ENCODE data around the gene PLD3. TPM values are rescaled to one million over a fixed set of nuclear protein-coding genes. Genes with fewer than 3 reads are reported as not detected.
A peak's percentile ranks its signal among the peaks of the same experiment; 100 is the strongest.

PLD3 gene
- total and polyA plus RNA-seq, 2 donors (not counting 3 experiments of a cell fraction or from before 2014, with no cell fraction given) = 166 to 479 TPM

- ChIA-PET CTCF (interaction anchor here (0.5 to 2.4 kb wide), 77 partner anchors 9 to 1979 kb away, joined by 3 to 35 read pairs (median 5); partner anchors contain the start of genes AKT2, BLVRB, C19orf47 and MAP3K10), POLR2A (interaction anchor here (1.1 to 1.2 kb wide), 2 partner anchors 115 to 120 kb away, joined by 4 to 6 read pairs; partner anchors contain the start of gene SERTAD1)
- Histone ChIP-seq H3K9ac (replicated peaks; ENCODE audit: extremely low read depth, insufficient read depth, low read length) (no peak overlapping the region), H3K4me2 (ENCODE audit: insufficient read depth, low read length) (no peak overlapping the region), H3K9me1 (replicated peaks; ENCODE audit: control insufficient read depth, extremely low read depth, insufficient read depth, low read length) (no peaks in the 10 kb centered on the region), H3K9me3 (replicated peaks; ENCODE audit: control insufficient read depth, insufficient read depth, low read length) (no peaks in the 10 kb centered on the region), H3K27ac (ENCODE audit: insufficient read depth, low read depth, low read length) (no peak overlapping the region), H3K27me3 (ENCODE audit: control insufficient read depth in 2 of 2, insufficient read depth in 2 of 2, low read length in 2 of 2) (no peaks in the 10 kb centered on the region), H3K36me3 (ENCODE audit: control insufficient read depth in 2 of 2, extremely low read depth in 1 of 2, insufficient read depth in 2 of 2, low read length in 2 of 2) (no peaks in the 10 kb centered on the region), H3K4me3 (replicated peaks in 1 of 3; ENCODE audit: insufficient read depth in 1 of 3, low read depth in 1 of 3, low read length in 3 of 3) (no peak overlapping the region), H2AFZ (ENCODE audit: low read depth, low read length) (no peak overlapping the region), H3K4me1 (ENCODE audit: control insufficient read depth, extremely low read depth, insufficient read depth, low read length) (no peaks in the 10 kb centered on the region), H4K20me1 (replicated peaks; ENCODE audit: control insufficient read depth, extremely low read depth, insufficient read depth, low read length) (no peaks in the 10 kb centered on the region), H3K79me2 (ENCODE audit: control insufficient read depth, insufficient read depth, low read length) (no peaks in the 10 kb centered on the region)
- BruUV-seq (replicated peaks) = no TSS peak
- TF ChIP-seq MYC (IDR thresholded peaks at IDR 0.05; ENCODE audit: low read depth, low read length) (no peak), FOS (IDR thresholded peaks at IDR 0.05; ENCODE audit: borderline replicate concordance, insufficient read depth, low read length) (no peak), JUN (IDR thresholded peaks at IDR 0.05; ENCODE audit: borderline replicate concordance, insufficient read depth, insufficient read length, low read depth) (no peak), CTCF (IDR thresholded peaks at IDR 0.05; ENCODE audit: extremely low read depth in 1 of 2, insufficient read depth in 1 of 2, low read depth in 1 of 2, low read length in 2 of 2) (peak; percentile 66 to 68), EZH2 (IDR thresholded peaks at IDR 0.05; ENCODE audit: borderline replicate concordance, low read depth, low read length, severe bottlenecking) (no peak)
- dilution Hi-C loops (cut with MboI; ENCODE audit: extremely low pct_ligation_motif_present, low sequenced_read_pairs) (no loop called here), intact Hi-C loops (cut with micrococcal nuclease) (loop anchor here (1.0 kb wide), 6 partner anchors 139 to 329 kb away; partner anchors contain the start of genes BLVRB and SERTAD3)
- DNase-seq (ENCODE audit: low read depth, low spot score) (peak; percentile 82), FAIRE-seq (peak; percentile 64)
These were observed 43.1 kb upstream of the PLD3 start for GRCh38 chr19:40305403-40305802.

- H3K79me2 ChIP-seq (ENCODE audit: control insufficient read depth, insufficient read depth, low read length) = no peaks in the 10 kb centered on the region
- no peak overlapping the region for H3K4me2 ChIP-seq (ENCODE audit: insufficient read depth, low read length)
- intact Hi-C loops (cut with micrococcal nuclease) (no loop called here), dilution Hi-C loops (cut with MboI; ENCODE audit: extremely low pct_ligation_motif_present, low sequenced_read_pairs) (no loop called here)
- H3K9me3 ChIP-seq (replicated peaks; ENCODE audit: control insufficient read depth, insufficient read depth, low read length) = no peaks in the 10 kb centered on the region
- TF ChIP-seq EZH2 (IDR thresholded peaks at IDR 0.05; ENCODE audit: borderline replicate concordance, low read depth, low read length, severe bottlenecking) (no peak), FOS (IDR thresholded peaks at IDR 0.05; ENCODE audit: borderline replicate concordance, insufficient read depth, low read length) (no peak), JUN (IDR thresholded peaks at IDR 0.05; ENCODE audit: borderline replicate concordance, insufficient read depth, insufficient read length, low read depth) (no peak), CTCF (IDR thresholded peaks at IDR 0.05; ENCODE audit: extremely low read depth in 1 of 2, insufficient read depth in 1 of 2, low read depth in 1 of 2, low read length in 2 of 2) (no peak)
- ChIA-PET CTCF (interaction anchor here (1.2 kb wide), 1 partner anchor 111 kb away, joined by 3 read pairs; no protein-coding TSS in a partner anchor), POLR2A (no interaction called here)
- no TSS peak for BruUV-seq (replicated peaks)
- H3K4me1 ChIP-seq (ENCODE audit: control insufficient read depth, extremely low read depth, insufficient read depth, low read length) = no peaks in the 10 kb centered on the region
- DNase-seq (ENCODE audit: low read depth, low spot score) (no peak), FAIRE-seq (no peak)
- H2AFZ ChIP-seq (ENCODE audit: low read depth, low read length) = no peak overlapping the region
- no peak overlapping the region for H3K4me3 ChIP-seq (replicated peaks in 1 of 3; ENCODE audit: insufficient read depth in 1 of 3, low read depth in 1 of 3, low read length in 3 of 3)
- H3K27ac ChIP-seq (ENCODE audit: insufficient read depth, low read depth, low read length) = no peak overlapping the region
- H3K36me3 ChIP-seq (ENCODE audit: control insufficient read depth in 2 of 2, extremely low read depth in 1 of 2, insufficient read depth in 2 of 2, low read length in 2 of 2) = no peaks in the 10 kb centered on the region
- H3K9ac ChIP-seq (replicated peaks; ENCODE audit: extremely low read depth, insufficient read depth, low read length) = no peak overlapping the region
- H3K9me1 ChIP-seq (replicated peaks; ENCODE audit: control insufficient read depth, extremely low read depth, insufficient read depth, low read length) = no peaks in the 10 kb centered on the region
- no peaks in the 10 kb centered on the region for H4K20me1 ChIP-seq (replicated peaks; ENCODE audit: control insufficient read depth, extremely low read depth, insufficient read depth, low read length)
- no peaks in the 10 kb centered on the region for H3K27me3 ChIP-seq (ENCODE audit: control insufficient read depth in 2 of 2, insufficient read depth in 2 of 2, low read length in 2 of 2)
These were observed 38.8 kb upstream of the PLD3 start for GRCh38 chr19:40309666-40310065.

All from endothelial cell of umbilical vein (primary cell).